ENCODE measurements around the gene ADAM19.

Gene ADAM19

DNA sequence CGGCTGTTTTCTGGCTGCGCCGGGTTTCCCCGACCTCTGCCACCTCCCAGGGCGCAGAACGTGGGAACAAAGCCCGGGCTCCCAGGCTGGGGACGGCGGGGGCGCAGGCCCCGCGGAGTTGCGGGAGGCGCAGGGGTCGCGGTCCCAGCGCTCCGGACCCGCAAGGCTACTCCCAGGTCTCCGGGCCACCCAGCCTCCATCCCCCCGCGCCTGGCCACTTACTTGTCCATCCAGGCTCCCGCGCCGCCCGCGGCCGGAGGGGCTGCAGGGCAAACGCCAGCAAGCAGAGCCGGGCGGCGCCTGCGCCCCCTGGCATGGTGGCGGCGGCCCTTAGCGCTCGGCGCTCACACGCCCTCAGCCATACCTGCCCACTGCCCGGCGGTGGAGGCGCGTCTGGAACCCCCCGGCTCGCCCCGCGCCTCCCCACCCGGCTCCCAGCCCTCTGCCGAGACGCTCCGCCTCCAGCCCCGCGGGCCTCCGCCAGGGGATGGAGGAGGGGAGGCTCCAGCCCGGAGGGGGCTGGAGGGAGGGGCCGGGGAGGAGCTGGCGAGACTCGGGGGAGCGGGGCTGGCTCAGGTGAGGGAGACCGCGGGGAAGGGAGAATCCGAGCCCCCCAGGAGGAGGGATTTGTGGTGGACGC is at the start of gene ADAM19:
Gene ADAM19, minus strand, starts transcription at position 395 of the 640 bp plus-strand sequence. Its CDS starts 79 bp downstream, at position 316.
- no peak for DNase-seq

GRCh38 chr5:157624144-157624543 is 48.6 kb upstream of the ADAM19 start:
- DNase-seq, result no peak

DNA sequence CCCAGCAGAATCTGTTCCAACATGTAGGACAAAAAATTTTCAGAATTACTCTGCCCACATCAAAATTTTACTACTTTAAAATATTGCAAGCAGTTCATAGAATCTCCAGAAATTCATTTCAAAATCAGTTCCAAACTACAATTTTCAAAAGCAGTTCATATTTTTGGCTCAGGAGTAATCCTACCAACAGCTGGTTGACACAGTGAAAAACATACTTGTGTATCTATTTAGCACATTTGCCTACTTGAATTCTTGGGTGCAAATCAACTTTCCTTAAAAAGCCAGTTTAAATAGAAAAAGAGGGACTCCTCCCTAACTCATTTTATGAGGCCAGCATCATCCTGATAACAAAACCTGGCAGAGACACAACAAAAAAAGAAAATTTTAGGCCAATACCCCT is 45.2 kb upstream of the ADAM19 start:
- no peak for DNase-seq

DNA sequence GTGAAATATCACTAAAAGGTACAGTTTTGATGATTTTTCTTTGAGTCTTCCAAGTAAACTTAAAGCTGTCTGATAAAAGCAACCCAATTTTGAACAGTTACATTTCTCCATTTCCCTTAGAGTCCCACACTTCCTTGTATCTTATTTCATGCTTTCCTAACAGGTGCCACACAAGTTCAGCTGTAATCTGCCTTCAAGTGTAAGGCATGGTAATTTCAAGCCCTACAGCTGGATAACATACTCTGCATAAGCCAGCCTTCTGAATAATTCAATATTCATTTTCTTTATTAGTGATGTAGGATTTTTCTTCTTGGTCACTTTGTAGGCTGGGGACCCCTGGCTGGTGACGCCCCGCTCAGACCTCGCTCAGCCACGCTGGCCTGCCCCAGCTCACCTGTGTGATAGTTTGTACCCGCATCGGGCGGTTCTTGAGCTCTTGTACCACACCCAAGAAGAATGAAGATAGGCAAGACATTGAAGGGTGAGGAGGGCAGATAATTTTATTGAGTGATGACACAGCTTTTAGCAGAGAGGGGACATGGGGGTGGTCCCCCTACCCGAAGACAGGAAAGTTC is 42.7 kb upstream of the ADAM19 start:
- DNase-seq, result no peak

DNA sequence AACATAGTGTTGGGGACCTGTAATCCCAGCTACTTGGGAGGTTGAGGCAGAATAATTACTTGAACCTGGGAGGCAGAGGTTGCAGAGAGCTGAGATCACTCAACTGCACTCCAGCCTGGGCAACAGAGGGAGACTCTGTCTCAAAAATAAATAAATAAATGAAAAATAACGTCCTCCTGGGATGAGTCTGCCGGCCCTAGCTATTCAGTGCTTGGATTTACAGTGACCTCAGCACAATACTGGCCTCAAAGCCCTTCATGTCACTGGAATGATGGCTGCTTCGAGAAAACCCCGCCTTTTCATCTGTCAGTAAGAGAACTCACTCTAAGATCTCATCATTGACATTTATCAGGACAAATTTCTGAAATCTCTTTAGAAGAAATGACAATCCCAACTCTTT is 41.2 kb upstream of the ADAM19 start:
- no peak for DNase-seq

- no peak for DNase-seq
Observed at GRCh38 chr5:157613385-157614245, 38.0 kb upstream of the ADAM19 start.

- DNase-seq, result no peak
Observed at GRCh38 chr5:157612581-157612980, 37.0 kb upstream of the ADAM19 start.

DNA sequence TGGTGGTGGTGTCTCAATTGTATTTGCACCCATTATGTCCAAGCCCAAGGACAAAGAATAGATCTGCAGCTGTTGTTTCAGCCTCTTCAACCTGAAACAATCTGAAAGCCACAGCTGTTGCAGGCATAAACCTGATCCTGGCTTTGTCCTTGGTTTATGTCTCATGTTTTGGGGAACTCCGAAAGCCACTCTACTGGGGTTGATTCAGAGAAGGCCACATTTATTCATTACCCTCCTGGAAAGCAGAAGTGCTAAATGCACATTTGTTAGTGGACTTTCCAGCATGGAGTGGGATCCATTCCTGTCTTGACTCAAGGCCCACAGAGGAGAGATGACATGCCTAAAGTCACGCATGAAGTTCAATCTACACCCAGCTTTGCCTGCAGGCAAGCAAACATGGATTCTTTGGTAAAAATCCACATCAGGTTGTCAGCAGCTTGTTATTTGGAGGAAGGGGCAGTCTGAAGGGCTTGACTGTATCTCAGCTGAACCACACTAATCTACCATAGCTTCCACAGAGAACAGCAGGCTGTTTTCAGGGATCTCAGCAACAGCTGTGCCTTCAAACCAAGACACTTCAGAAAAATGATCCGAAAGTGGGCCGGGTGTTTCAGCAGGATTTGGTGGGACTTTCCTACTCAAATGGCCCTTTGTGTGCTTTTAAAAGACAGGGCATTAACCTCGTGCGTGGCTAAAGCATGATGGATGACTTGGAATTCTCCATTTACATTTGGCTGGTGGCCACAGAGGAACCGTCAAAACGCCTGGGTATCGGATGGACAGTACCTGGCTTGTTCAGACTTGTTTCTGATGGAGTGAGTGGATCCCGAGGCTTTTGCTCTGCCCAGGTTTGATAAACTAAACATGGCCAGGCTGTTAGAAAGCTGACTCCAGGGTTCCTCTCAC is 36.2 kb upstream of the ADAM19 start:
- peak; percentile 64 for DNase-seq

DNA sequence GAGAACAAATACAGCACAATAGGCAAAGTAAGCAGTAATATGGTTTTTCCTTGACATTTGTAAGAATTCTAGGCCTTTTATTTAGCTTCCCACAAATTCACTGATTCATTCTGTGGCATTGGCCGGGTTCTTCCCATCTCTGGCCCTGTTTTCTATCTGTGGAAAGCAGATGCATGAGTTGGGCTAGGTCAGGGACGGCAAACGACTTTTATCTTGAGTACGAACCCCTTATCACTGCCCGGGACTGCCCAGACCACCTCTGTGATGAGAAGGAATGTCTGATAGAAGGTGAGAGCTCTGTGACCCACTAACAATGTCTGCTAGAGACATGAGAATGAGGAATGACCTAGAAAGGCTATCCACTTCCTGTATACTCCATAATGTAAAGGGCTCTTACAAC is 35.4 kb upstream of the ADAM19 start:
- DNase-seq, result no peak

- no peak for DNase-seq
Observed at GRCh38 chr5:157608972-157609565, 33.5 kb upstream of the ADAM19 start.

DNA sequence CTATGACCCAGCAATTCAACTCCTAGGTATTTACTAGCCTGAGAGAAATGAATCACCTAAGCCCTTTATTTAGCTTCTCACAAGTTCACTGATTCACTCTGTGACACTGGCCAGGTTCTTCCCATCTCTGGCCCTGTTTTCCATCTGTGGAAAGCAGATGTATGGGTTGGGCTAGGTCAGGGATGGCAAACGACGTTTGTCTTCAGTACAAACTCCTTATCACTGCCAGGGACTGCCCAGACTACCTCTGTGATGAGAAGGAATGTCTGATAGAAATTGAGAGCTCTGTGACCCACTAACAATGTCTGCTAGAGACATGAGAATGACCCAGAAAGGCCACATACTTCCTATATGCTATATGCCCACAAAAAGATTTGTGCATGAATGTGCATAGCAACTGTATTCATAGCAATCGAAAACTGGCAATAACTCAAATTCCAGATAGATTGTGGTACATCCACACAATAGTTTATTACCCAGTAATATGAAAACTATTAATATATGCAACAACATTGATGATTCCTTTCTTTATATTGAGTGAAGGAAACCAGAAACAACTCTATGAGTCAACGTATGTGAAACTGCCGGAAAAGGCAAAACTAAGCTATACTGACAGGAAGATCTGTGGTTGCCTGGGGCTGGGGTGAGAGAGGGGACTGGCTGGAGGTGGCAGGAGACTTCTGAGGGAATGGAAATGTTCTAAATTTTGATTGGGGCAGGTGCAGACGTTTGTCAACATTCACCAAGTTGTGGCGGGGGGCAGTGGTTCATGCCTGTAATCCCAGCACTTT is 32.0 kb upstream of the ADAM19 start:
- DNase-seq, result no peak

GRCh38 chr5:157606046-157606445 is 30.5 kb upstream of the ADAM19 start:
- no peak for DNase-seq

GRCh38 chr5:157603333-157604190 is 28.0 kb upstream of the ADAM19 start:
- DNase-seq, result no peak

DNA sequence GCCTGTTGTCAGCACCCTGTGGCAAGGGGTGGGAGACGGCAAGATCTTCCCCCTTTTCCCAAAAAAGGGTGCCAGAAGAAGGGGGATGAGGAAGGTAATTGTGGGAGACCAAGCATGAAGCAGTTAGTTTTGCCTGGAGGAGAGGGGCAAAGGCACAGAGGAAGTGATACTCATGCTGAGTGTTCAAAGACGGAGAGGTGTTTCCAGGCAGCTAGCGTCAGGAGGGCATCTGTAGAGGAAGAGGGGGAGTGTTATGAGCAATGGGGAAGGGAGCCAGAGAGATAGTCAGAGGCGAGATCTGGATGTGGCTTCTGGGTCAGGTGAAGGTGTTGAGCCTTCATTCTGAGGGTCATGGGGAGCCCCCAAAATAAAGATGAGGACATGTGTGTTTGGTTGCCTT is 26.9 kb upstream of the ADAM19 start:
- no peak for DNase-seq

- no peak for DNase-seq
Observed at GRCh38 chr5:157600252-157600651, 24.7 kb upstream of the ADAM19 start.

DNA sequence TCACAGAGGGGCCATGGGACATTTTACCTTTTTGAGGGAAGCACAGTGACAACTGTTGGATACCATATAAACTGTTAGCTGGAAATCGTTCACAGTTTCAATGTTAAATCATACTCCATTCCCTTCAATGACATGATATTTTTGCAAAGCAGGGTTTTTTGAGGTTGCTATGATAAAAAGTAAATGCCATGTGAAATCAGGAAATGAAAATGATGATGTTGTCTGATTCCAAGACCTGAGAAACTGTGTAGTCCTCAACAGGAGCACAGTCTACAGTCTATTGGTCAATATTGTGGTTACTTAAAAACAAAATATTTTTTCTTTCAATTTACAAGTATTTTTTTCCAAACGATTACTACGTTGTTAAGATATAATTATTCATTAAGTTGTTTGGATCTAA is 24.0 kb upstream of the ADAM19 start:
- no peak for DNase-seq

DNA sequence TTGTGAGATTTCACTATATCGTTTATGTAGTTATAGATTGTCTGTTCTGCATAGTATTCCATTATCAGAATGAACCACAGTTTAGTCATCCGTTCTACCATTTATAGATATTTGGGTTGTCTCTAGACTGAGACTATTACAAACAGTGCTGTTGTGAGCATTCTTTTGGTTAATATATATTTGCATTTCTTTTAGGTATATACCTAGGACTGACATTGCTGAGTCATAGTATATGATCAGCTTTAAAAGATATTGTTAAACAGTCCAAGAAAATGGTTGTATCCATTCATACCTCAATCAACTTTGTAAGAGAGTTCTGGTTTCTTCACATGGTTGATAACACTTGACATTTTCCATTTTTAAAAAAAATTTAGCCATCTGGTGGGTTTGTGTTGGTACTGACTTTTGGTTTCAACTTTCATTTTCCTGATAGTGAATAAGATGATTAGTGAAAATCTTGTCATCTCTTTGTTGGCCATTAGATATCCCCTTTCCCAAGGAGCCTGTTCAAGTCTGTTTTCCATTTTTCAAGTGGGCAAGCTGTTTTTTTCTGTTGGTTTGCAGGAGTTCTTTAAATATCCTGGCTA is 22.9 kb upstream of the ADAM19 start:
- DNase-seq, result no peak

- DNase-seq, result no peak
Observed at GRCh38 chr5:157597277-157597676, 21.7 kb upstream of the ADAM19 start.

- DNase-seq, result no peak
Observed at GRCh38 chr5:157596487-157596886, 20.9 kb upstream of the ADAM19 start.

Data from NCI-H524 treated with DMSO at 0.1 percent for 48 hours (cell line).